GM10248 (cell line): ENCODE measurements around the gene VOPP1.
"Not testable (repeated sequence)": the region's sequence is repeated elsewhere in the genome, so short reads cannot be mapped to it uniquely, and the experiment has no call there.

Source experiments
- CTCF ChIA-PET: fragments of 300-600 bp; sonication (Branson Sonifier 250); formaldehyde crosslinking; extraction: SDS; loops from one replicate; lab custom pipeline; 2021; ENCODE audit warnings: antibody characterized with exemption; lab: Yijun Ruan, JAX
- POLR2A ChIA-PET: fragments of 350-650 bp; sonication (Branson Sonifier 250); formaldehyde crosslinking; extraction: SDS; loops from one replicate; lab custom pipeline; 2020; ENCODE audit warnings: antibody characterized with exemption; lab: Yijun Ruan, JAX
- DNase-seq: peaks from one replicate; pipeline ENCODE4 v3.0.0; 2012; ENCODE audit errors: extremely low spot score
- TF ChIP-seq, protein P1 (sequence below): IDR thresholded peaks from 2 replicates; pipeline ENCODE4 v1.5.1; 2012; ENCODE audit warnings: mild to moderate bottlenecking, low read depth; ENCODE audit errors: extremely low read depth, missing control alignments, control extremely low read depth

The VOPP1 gene

DNA sequence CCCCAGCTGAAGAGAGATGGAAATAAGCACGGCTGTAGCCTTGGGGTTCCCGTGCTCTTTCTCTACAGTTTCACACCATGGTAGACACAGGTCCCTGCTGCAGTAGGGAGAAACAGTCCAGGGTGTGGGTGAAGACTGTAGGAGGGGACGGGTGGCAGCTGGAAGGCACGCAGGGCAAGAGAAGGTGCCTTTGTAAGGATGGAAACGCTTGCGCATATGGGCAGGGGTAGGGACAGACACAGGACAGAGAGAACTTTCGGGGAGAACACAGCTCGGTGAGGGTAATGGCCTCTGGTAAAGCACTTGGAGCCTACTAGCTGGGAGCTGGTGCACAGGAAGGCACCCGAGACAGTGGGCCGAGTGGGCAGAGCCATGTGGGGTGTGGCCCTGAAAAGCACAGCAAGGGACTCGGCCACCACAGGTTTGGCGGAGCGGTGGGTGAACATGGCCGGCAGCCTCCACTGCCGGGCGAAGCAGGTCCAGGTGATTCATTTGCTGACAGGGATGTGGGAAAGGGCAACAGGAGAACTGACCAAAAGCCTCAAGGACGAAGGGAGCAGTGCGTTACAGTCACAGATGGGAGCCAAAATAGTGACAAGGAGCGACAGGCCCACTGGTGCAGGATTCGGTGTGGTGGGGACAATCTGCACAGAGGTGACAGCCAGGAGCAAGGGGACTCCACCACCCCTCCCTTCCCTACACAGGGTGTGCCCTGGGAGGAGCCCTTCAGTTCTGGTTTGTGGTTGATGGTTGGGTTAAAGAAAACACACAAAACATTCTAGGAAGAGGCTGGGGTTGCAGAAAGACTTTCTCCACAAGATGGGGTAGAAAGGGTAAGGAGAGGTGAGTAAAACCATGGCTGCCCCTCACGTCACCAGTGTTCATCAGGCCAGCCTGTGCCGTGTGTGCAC, 97.1 kb downstream of the VOPP1 start:
- POLR2A ChIA-PET, result no interaction called here

DNA sequence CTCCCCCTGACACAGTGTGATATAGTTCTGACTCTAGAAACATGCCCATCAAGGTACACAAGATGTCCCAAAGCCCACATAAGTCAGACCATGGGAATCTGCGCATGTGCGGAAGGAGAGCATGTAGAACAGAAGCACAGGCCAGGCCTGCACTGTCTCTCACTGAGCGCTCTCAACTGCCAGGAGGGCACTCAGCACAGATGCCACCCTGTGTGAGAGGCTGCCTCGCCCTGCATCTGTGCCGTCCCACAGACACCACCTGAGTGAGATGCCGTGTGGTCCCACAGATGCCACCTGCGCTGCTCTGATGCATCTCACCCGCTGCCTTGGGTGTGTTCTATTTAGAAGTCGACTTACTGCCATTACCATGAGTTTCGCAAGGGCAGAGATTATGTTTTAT, 98.4 kb downstream of the VOPP1 start:
- TF ChIP-seq, protein P1, sequence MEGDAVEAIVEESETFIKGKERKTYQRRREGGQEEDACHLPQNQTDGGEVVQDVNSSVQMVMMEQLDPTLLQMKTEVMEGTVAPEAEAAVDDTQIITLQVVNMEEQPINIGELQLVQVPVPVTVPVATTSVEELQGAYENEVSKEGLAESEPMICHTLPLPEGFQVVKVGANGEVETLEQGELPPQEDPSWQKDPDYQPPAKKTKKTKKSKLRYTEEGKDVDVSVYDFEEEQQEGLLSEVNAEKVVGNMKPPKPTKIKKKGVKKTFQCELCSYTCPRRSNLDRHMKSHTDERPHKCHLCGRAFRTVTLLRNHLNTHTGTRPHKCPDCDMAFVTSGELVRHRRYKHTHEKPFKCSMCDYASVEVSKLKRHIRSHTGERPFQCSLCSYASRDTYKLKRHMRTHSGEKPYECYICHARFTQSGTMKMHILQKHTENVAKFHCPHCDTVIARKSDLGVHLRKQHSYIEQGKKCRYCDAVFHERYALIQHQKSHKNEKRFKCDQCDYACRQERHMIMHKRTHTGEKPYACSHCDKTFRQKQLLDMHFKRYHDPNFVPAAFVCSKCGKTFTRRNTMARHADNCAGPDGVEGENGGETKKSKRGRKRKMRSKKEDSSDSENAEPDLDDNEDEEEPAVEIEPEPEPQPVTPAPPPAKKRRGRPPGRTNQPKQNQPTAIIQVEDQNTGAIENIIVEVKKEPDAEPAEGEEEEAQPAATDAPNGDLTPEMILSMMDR, result no peak
- CTCF ChIA-PET, result no interaction called here
- POLR2A ChIA-PET, result no interaction called here
- DNase-seq, result no peak

More for the DNA sequence above, 97.1 kb downstream of the VOPP1 start:
- TF ChIP-seq, protein P1, result no peak
- CTCF ChIA-PET, result no interaction called here
- DNase-seq, result no peak

DNA sequence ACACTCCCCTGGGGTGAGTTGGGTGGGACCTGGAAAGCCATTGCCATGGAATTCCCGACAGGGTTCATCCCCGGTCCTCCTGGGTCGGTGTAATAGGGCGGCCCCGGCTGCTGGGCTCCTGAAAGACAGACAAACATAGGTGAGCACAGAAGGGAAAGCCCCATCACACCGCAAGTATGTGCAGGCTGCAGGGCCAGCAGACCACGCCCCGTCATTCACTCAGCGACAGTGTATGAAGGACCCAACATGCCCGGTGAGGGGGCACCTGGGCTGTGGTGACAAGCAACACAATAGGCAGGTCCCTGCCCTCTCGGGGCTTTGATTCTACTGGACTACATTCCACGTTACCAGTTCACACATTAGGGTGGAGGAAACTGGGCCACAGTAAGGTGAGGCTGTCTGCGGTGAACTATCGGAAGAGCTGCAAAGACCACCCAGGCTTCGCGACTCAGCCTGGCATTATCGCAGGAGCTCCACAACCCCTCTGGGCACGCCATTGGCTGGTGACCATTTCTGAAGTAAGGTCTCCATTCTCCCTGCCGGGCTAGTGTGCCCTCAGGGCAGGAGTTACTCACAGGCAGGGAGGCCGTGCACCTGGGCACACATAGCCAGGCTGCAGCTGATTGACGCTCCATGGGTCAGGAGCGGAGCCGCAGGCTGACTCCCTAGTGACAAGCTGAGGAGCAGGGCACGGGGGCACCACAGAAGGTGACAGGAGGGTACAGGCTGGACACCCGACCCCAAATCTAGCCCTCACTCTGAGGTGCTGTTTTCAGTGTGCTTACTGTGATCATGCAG, 99.2 kb downstream of the VOPP1 start:
- CTCF ChIA-PET, result no interaction called here
- no peak for DNase-seq
- POLR2A ChIA-PET, result interaction anchor here (0.7 kb wide), 1 partner anchor 21 kb away, joined by 3 read pairs; no protein-coding TSS in a partner anchor
- TF ChIP-seq, protein P1, result no peak

DNA sequence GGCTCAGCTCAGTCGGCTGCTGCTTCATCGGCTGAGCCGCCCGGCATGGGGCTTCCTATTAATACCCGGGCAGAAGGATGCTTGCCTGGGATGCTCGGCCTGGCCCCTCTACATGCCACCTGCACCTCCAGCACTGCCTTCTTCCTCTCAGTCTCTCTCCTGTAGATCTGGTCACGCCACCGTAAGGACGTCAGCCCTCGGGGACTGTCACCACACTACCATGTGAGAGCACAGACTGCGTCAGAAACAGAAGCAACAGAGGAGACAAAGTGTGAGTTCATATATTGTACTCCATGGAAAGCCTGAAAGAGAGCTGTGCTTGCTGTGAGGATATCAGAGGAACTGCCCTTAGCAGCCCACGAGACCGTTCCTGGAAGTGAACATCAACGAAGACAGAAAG, 99.9 kb downstream of the VOPP1 start:
- CTCF ChIA-PET, DNase-seq: not testable (repeated sequence)
- POLR2A ChIA-PET, result interaction anchor here (0.6 kb wide), 1 partner anchor 571 kb away, joined by 3 read pairs; no protein-coding TSS in a partner anchor

DNA sequence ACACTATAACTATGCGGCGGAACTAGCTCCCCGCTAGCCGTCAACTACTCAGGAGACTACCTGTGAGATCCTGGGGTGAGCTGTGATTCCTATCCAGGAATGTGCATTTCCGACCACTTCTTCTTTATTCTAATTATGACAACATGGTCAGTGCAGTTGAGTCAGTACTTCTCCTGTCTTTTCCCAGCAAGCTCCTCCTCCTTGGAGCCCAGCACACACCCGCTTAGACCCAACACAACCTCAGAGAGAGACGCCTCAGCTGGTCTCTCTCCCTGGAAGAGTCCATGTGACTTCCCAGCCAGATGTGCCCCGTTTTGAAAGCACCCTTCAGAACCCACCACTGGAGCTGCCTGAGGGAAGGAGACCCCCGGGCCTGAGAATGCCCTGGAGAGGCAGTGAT, 100.7 kb downstream of the VOPP1 start:
- CTCF ChIA-PET, POLR2A ChIA-PET, DNase-seq: not testable (repeated sequence)

DNA sequence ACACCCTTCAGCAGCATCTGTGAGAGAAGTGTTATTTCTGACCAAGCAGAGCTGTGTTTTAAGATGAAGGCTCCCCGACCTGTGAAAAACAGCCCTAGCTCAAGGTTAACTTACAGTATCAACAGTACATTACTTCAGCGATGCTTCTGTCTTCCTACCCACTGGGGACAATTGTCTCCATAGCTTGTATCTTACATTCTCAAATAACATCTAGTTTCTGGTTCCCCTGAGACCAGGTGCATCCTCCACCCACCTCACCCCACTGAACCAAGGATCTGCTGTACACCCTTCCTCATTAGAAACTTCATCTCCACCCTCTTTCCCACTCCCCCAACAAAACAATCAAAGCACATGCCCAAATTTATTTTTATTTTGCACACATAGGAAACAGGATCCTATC, 102.0 kb downstream of the VOPP1 start:
- TF ChIP-seq, protein P1, result no peak
- ChIA-PET CTCF (interaction anchor here (1.3 kb wide), 1 partner anchor 11 kb away, joined by 3 read pairs; no protein-coding TSS in a partner anchor), POLR2A (no interaction called here)
- no peak for DNase-seq

DNA sequence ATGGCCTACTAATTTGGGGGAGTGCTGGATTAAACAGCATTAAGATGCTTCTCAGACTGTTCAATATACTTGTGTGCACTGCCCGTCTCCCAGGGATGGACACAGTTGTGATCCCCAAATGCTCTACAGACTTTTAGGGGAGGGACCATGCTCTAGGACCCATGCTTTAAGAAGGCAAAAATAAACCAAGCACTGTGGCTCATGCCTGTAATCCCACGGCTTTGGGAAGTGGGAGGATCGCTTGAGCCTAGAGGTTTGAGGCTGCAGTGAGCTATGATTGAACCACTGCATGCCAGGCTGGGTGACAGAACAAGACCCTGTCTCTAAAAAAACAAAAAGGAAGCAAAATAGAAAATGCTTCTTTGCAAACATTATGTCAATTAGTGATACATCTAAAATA, 102.6 kb downstream of the VOPP1 start:
- CTCF ChIA-PET, result interaction anchor here (0.9 to 1.3 kb wide), 2 partner anchors 11 to 34 kb away, joined by 3 read pairs; no protein-coding TSS in a partner anchor
- TF ChIP-seq, protein P1, result no peak
- no peak for DNase-seq
- POLR2A ChIA-PET, result no interaction called here
